ENCODE results near the gene TRAPPC6A. TPM values are rescaled to one million over a fixed set of nuclear protein-coding genes. Genes with fewer than 3 reads are reported as not detected.

Gene TRAPPC6A
- total RNA-seq, 2 donors from 2014 or later = 56.6 to 79.1 TPM

- H3K36me3 Mint-ChIP-seq (ENCODE audit: low read depth) = peaks cover 32% of the 10 kb centered on the region
- Histone ChIP-seq H3K27ac (ENCODE audit: low read depth, low read length) (no peak overlapping the region), H3K9ac (ENCODE audit: extremely low read depth, low read length, poor library complexity, severe bottlenecking) (no peak overlapping the region), H3K27me3 (ENCODE audit: control insufficient read depth, insufficient read depth, low read length, poor library complexity, severe bottlenecking) (no peaks in the 10 kb centered on the region), H3K36me3 (ENCODE audit: control insufficient read depth, insufficient read depth, low read length) (peaks cover 22% of the 10 kb centered on the region), H3K4me1 (ENCODE audit: control insufficient read depth, insufficient read depth, low read length) (no peaks in the 10 kb centered on the region), H3K4me3 (ENCODE audit: low read length) (no peak overlapping the region), H3K9me3 (ENCODE audit: control insufficient read depth, low read length) (no peaks in the 10 kb centered on the region)
- H3K4me1 Mint-ChIP-seq = peaks cover 6% of the 10 kb centered on the region
- TF ChIP-seq, protein P1, sequence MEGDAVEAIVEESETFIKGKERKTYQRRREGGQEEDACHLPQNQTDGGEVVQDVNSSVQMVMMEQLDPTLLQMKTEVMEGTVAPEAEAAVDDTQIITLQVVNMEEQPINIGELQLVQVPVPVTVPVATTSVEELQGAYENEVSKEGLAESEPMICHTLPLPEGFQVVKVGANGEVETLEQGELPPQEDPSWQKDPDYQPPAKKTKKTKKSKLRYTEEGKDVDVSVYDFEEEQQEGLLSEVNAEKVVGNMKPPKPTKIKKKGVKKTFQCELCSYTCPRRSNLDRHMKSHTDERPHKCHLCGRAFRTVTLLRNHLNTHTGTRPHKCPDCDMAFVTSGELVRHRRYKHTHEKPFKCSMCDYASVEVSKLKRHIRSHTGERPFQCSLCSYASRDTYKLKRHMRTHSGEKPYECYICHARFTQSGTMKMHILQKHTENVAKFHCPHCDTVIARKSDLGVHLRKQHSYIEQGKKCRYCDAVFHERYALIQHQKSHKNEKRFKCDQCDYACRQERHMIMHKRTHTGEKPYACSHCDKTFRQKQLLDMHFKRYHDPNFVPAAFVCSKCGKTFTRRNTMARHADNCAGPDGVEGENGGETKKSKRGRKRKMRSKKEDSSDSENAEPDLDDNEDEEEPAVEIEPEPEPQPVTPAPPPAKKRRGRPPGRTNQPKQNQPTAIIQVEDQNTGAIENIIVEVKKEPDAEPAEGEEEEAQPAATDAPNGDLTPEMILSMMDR (conservative IDR thresholded peaks at IDR 0.05) = no peak
- 92 to 95% methylated on average over 8 to 9 of the region's 9 CpGs for WGBS, 2 experiments (ENCODE audit: insufficient coverage in 1 of 2, insufficient read length in 1 of 2)
- no peaks in the 10 kb centered on the region for H3K27me3 Mint-ChIP-seq (ENCODE audit: insufficient read depth)
- no peak for DNase-seq
- H3K27ac Mint-ChIP-seq = peak overlapping the region; percentile 21
- no peak overlapping the region for H3K4me3 Mint-ChIP-seq
- H3K9me3 Mint-ChIP-seq = no peaks in the 10 kb centered on the region
Observed at GRCh38 chr19:45142726-45143110, 35.3 kb downstream of the TRAPPC6A start.

- H3K4me3 Mint-ChIP-seq = no peak overlapping the region
- 93 to 94% methylated on average over 24 to 33 of the region's 33 CpGs for WGBS, 2 experiments (ENCODE audit: insufficient coverage in 1 of 2, insufficient read length in 1 of 2)
- H3K36me3 Mint-ChIP-seq (ENCODE audit: low read depth) = peaks cover 30% of the 10 kb centered on the region
- no peaks in the 10 kb centered on the region for H3K9me3 ChIP-seq (ENCODE audit: control insufficient read depth, low read length)
- H3K27ac Mint-ChIP-seq = no peak overlapping the region
- H3K4me1 ChIP-seq (ENCODE audit: control insufficient read depth, insufficient read depth, low read length) = no peaks in the 10 kb centered on the region
- H3K4me1 Mint-ChIP-seq = peaks cover 6% of the 10 kb centered on the region
- H3K27me3 ChIP-seq (ENCODE audit: control insufficient read depth, insufficient read depth, low read length, poor library complexity, severe bottlenecking) = no peaks in the 10 kb centered on the region
- H3K9me3 Mint-ChIP-seq = no peaks in the 10 kb centered on the region
- no peak overlapping the region for H3K27ac ChIP-seq (ENCODE audit: low read depth, low read length)
- no peak for DNase-seq
- no peak overlapping the region for H3K9ac ChIP-seq (ENCODE audit: extremely low read depth, low read length, poor library complexity, severe bottlenecking)
- TF ChIP-seq, protein P1 (conservative IDR thresholded peaks at IDR 0.05) = no peak
- no peaks in the 10 kb centered on the region for H3K27me3 Mint-ChIP-seq (ENCODE audit: insufficient read depth)
- H3K36me3 ChIP-seq (ENCODE audit: control insufficient read depth, insufficient read depth, low read length) = peaks cover 22% of the 10 kb centered on the region
- H3K4me3 ChIP-seq (ENCODE audit: low read length) = no peak overlapping the region
Observed at GRCh38 chr19:45142016-45142725, 35.9 kb downstream of the TRAPPC6A start.

GRCh38 chr19:45141203-45141900, 36.7 kb downstream of the TRAPPC6A start:
- no peak for DNase-seq
- Mint-ChIP-seq H3K36me3 (ENCODE audit: low read depth) (peaks cover 30% of the 10 kb centered on the region), H3K4me1 (peaks cover 6% of the 10 kb centered on the region), H3K9me3 (no peaks in the 10 kb centered on the region), H3K27ac (no peak overlapping the region), H3K27me3 (ENCODE audit: insufficient read depth) (no peaks in the 10 kb centered on the region), H3K4me3 (no peak overlapping the region)
- 95 to 100% methylated on average over 2 to 28 of the region's 28 CpGs for WGBS, 2 experiments (ENCODE audit: insufficient coverage in 1 of 2, insufficient read length in 1 of 2)
- H3K27ac ChIP-seq (ENCODE audit: low read depth, low read length) = no peak overlapping the region
- H3K36me3 ChIP-seq (ENCODE audit: control insufficient read depth, insufficient read depth, low read length) = peaks cover 18% of the 10 kb centered on the region
- H3K9ac ChIP-seq (ENCODE audit: extremely low read depth, low read length, poor library complexity, severe bottlenecking) = no peak overlapping the region
- H3K9me3 ChIP-seq (ENCODE audit: control insufficient read depth, low read length) = no peaks in the 10 kb centered on the region
- TF ChIP-seq, protein P1 (conservative IDR thresholded peaks at IDR 0.05) = no peak
- H3K4me1 ChIP-seq (ENCODE audit: control insufficient read depth, insufficient read depth, low read length) = no peaks in the 10 kb centered on the region
- H3K27me3 ChIP-seq (ENCODE audit: control insufficient read depth, insufficient read depth, low read length, poor library complexity, severe bottlenecking) = no peaks in the 10 kb centered on the region
- H3K4me3 ChIP-seq (ENCODE audit: low read length) = no peak overlapping the region
